Activated CD8-positive, alpha-beta memory T cell treated with anti-CD3 and anti-CD28 coated beads, Interleukin-2, amount 50 U/mL, for 24 hours (primary cell): ENCODE measurements around the gene DPEP2.
"Not testable (repeated sequence)": the region's sequence is repeated elsewhere in the genome, so short reads cannot be mapped to it uniquely, and the experiment has no call there.

Experiments
- DNase-seq: peaks from one replicate; pipeline ENCODE4 v3.0.0-alpha.2; 2020; ENCODE audit errors: extremely low read depth

DPEP2 gene

GRCh38 chr16:67954421-67955196, 44.7 kb downstream of the DPEP2 start:
- no peak for DNase-seq

GRCh38 chr16:67953641-67954375, 45.5 kb downstream of the DPEP2 start:
- no peak for DNase-seq

GRCh38 chr16:67951485-67951884, 47.8 kb downstream of the DPEP2 start:
- DNase-seq: no peak

- no peak for DNase-seq
These were observed 48.9 kb downstream of the DPEP2 start for GRCh38 chr16:67950335-67950843.

GRCh38 chr16:67949645-67950044, 49.6 kb downstream of the DPEP2 start:
- no peak for DNase-seq

GRCh38 chr16:67948015-67948414, 51.3 kb downstream of the DPEP2 start:
- no peak for DNase-seq

GRCh38 chr16:67946966-67947558, 52.2 kb downstream of the DPEP2 start:
- no peak for DNase-seq

- no peak for DNase-seq
These were observed 53.1 kb downstream of the DPEP2 start for GRCh38 chr16:67946128-67946569.

- no peak for DNase-seq
These were observed 53.8 kb downstream of the DPEP2 start for GRCh38 chr16:67945392-67945933.

GRCh38 chr16:67944690-67945391, 54.4 kb downstream of the DPEP2 start:
- no peak for DNase-seq

GRCh38 chr16:67943619-67944504, 55.4 kb downstream of the DPEP2 start, which contains the start of gene LCAT:
Gene LCAT, minus strand, starts transcription at chr16:67944120. Its CDS starts 19 bp downstream, at chr16:67944101.
- DNase-seq: no peak

GRCh38 chr16:67943256-67943618, 56.0 kb downstream of the DPEP2 start:
- no peak for DNase-seq

GRCh38 chr16:67942510-67943255, 56.6 kb downstream of the DPEP2 start:
- no peak for DNase-seq

GRCh38 chr16:67942200-67942509, 57.1 kb downstream of the DPEP2 start:
- no peak for DNase-seq

- no peak for DNase-seq
These were observed 57.6 kb downstream of the DPEP2 start for GRCh38 chr16:67941469-67942199.

GRCh38 chr16:67940446-67941089, 58.7 kb downstream of the DPEP2 start:
- no peak for DNase-seq

GRCh38 chr16:67939507-67940445, 59.5 kb downstream of the DPEP2 start:
- DNase-seq: no peak

GRCh38 chr16:67937713-67938112, 61.6 kb downstream of the DPEP2 start:
- not testable (repeated sequence) for DNase-seq
